Renal pelvis (tissue), 3 donors: ENCODE measurements around the gene GATA1. TPM values are rescaled to one million over a fixed set of nuclear protein-coding genes. Genes with fewer than 3 reads are reported as not detected.

Source experiments
- polyA plus RNA-seq, 3 donors: library from polyadenylated mRNA; unstranded; fragments of 120-200 nt; gene quantifications; one replicate each; pipeline ENCODE4 v1.2.1, GENCODE V29; 2013; ENCODE audit not compliant: insufficient read length in 3 of 3

Gene GATA1
- polyA plus RNA-seq, 3 donors = 0.44 to 0.87 (median 0.54) TPM

Other genes starting within 250 kb of the GATA1 start
- 10 to 100 TPM; 11.1 to 12.5 (median 11.7) TPM for gene TBC1D25, start 246.9 kb upstream of the GATA1 start, polyA plus RNA-seq
- 100 to 1,000 TPM; 220 to 346 (median 304) TPM for gene RBM3, start 212.1 kb upstream of the GATA1 start, polyA plus RNA-seq
- 100 to 1,000 TPM; 145 to 177 (median 154) TPM for gene WDR13, start 189.1 kb upstream of the GATA1 start, polyA plus RNA-seq
- 1 to 10 TPM; 2.7 to 4.9 (median 4.0) TPM for gene WAS, start 102.8 kb upstream of the GATA1 start, polyA plus RNA-seq
- 1 to 10 TPM; 7.0 to 8.2 (median 7.7) TPM for gene SUV39H1, start 89.9 kb upstream of the GATA1 start, polyA plus RNA-seq
- gene GLOD5, start 24.8 kb upstream of the GATA1 start, polyA plus RNA-seq = 1 to 10 TPM in 2 of 3 donors, under 1 TPM in 1; 0.79 to 1.4 (median 1.2) TPM
- 100 to 1,000 TPM; 165 to 202 (median 198) TPM for gene HDAC6, start 15.5 kb downstream of the GATA1 start, polyA plus RNA-seq
- under 1 TPM in 2 of 3 donors, not detected in 1; 0.13 to 0.24 TPM for gene ERAS, start 39.9 kb downstream of the GATA1 start, polyA plus RNA-seq
- gene PCSK1N, start 49.0 kb downstream of the GATA1 start, polyA plus RNA-seq = 10 to 100 TPM; 14.1 to 20.0 (median 14.9) TPM
- gene TIMM17B, start 111.2 kb downstream of the GATA1 start, polyA plus RNA-seq = 10 to 100 TPM; 43.6 to 58.7 (median 52.7) TPM
- 10 to 100 TPM; 76.5 to 86.0 (median 84.2) TPM for gene PQBP1, start 111.3 kb downstream of the GATA1 start, polyA plus RNA-seq
- 10 to 100 TPM; 28.7 to 38.8 (median 36.5) TPM for gene SLC35A2, start 125.1 kb downstream of the GATA1 start, polyA plus RNA-seq
- 1 to 10 TPM; 6.5 to 7.9 (median 6.9) TPM for gene PIM2, start 132.4 kb downstream of the GATA1 start, polyA plus RNA-seq
- 10 to 100 TPM; 65.9 to 68.3 (median 66.0) TPM for gene OTUD5, start 171.0 kb downstream of the GATA1 start, polyA plus RNA-seq
- gene KCND1, start 185.3 kb downstream of the GATA1 start, polyA plus RNA-seq = 1 to 10 TPM; 2.9 to 3.9 (median 3.0) TPM
- gene GRIPAP1, start 215.7 kb downstream of the GATA1 start, polyA plus RNA-seq = 10 to 100 TPM; 46.7 to 66.3 (median 62.1) TPM